H1 (cell line): ENCODE data around the gene HHAT. TPM values are rescaled to one million over a fixed set of nuclear protein-coding genes. Genes with fewer than 3 reads are reported as not detected.

ENCODE experiments used
- SIRT6 ChIP-seq: IDR thresholded peaks from one replicate; pipeline ENCODE4 v1.7.1; 2012; ENCODE audit warnings: low read length, inconsistent platforms
- polyA plus RNA-seq, 7 experiments: library from polyadenylated mRNA; depleted of rRNA in 3 of 7; stranded (reverse) in 5 of 7; unstranded in 2 of 7; fragments of >200 nt in 5 of 7; fragments of 200-250 nt in 2 of 7; gene quantifications; 1 replicate in 5 of 7; 2 replicates in 1 of 7; 4 replicates in 1 of 7; pipeline versions ENCODE4 v1.2.1 to v1.2.3, GENCODE V29; 2011 to 2013; ENCODE audit warnings: missing spikeins in 2 of 7, mixed read lengths in 2 of 7
- total RNA-seq: library from RNA; stranded (reverse); fragmentation: NEBNext Ultra II Directional; extraction: Animal tissue kit (Norgen Biotek cat#: 25700); gene quantifications from 2 replicates; pipeline ENCODE4 v1.2.1, GENCODE V29; 2021
- TF ChIP-seq, protein P1 (sequence below): IDR thresholded peaks from 2 replicates; pipeline ENCODE4 v1.6.1; 2012; ENCODE audit warnings: inconsistent platforms

The HHAT gene
- total and polyA plus RNA-seq, 2 of the 8 experiments (the other 6 are each of a cell fraction or from before 2014, with no cell fraction given) = 0.15 to 0.51 TPM

DNA sequence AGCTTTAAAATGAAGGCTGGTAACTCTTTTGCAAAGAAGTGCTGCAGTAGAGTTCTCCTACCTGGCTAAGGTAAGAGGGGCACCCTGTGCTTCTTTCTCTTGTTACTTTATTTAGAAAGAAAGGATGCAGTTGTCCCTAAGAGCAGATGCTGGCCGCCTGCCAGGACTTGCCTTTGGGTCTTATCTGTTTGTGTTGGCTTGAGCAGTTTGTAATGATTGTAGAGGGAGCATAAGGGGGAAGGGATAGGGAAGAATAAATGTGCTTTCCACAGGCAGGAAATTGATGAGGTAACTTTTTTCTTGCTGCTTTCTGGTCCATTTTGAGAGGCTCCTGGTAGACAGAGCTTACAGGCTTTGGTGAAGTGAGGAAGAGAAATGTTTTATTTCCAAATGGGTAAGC is 229.6 kb downstream of the HHAT start (continued):
- TF ChIP-seq SIRT6 = no peak
- TF ChIP-seq, protein P1, sequence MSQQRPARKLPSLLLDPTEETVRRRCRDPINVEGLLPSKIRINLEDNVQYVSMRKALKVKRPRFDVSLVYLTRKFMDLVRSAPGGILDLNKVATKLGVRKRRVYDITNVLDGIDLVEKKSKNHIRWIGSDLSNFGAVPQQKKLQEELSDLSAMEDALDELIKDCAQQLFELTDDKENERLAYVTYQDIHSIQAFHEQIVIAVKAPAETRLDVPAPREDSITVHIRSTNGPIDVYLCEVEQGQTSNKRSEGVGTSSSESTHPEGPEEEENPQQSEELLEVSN = no peak
